ENCODE results near the gene HNRNPL.
"Not testable (repeated sequence)": the region's sequence is repeated elsewhere in the genome, so short reads cannot be mapped to it uniquely, and the experiment has no call there.

The HNRNPL gene

DNA sequence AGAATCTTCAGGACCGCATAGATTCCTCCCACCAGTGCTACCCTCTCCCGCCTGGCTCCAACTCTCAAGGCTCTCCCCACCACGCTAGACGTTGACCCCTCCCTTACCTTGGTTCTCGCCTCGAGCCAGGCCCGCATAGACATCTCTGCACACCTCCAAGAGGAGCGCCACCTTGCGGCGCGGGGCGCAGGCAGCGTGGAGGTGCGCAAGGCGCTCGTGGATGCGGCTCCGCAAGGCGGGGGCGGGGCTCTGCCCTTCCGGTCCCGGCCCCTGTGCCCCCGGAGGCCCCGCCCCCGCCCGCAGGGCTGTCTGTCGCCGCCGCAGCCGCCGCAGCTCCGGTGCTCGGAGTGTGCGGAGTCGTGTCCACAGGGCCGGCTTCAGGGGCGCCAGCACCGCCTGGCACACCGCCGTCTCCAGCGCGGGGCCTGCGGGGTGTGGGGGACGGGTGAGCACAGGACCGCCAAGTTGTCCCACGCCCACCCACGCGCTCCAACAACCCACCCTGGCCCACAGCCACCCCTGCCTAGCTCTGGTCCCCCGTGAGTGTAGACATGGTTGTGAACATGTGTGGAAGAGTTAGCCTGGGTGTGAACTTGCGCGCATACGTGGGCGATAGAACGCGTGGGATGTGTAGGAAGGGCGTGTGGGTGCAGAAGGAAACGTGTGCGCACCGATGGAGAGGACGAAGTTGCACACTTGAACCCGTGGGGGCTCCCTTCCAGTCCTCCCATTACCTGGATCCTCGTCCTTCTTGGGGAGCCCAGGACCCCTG lies 20.2 kb upstream of the HNRNPL start:
- peak; percentile 89 for DNase-seq (ENCODE audit: low spot score)

DNA sequence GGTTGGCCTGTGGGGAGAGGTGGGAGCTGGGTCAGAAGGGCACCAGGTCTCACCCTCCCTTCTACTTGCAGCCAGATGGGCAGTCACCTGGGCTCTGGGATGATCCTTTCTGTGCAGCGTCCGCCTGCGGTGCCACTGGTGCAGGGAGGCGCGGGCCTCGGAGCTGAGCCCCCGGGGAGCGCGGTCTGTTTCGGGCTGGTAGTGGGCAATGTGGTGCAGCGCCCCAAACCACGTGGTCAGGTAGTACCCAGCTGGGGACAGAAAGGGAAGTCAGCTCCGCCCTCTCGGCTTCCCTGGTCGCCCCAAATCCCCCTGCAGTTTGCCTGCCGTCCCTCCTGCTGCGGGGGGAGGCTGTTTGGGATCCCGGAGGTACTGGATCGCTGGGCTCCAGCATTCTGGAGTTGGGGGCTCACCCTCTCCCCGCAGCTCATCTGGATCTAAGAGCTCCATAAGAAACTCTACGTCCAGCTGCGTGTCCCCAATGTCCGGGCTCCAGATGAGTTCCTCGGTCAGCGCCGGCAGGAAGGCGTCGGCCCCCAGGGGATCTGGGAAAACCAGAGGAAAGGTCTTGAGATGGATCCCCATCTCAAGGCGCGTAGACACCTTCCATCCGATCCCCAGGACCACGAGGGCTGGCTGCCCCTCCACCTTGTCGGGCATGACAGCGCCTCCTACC lies 19.5 kb upstream of the HNRNPL start:
- no peak for DNase-seq (ENCODE audit: low spot score)

DNA sequence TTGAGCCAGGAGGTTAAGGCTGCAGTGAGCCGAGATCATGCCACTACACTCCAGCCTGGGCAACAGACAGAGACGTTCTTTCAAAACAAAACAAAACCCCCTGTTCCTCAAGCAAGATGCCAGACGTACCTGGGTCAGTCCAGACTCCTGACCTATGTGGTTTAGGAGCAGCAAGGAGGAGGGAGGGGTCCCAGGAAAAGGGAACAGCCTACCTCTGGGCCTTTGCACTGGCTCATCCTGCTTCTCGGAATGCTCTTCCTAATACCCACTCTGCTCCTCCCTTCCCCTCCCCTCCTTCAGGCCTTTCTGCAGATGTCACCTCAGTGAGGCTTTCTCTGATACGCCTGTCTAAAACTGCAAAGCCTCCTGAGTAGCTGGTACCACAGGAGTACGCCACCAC lies 18.8 kb upstream of the HNRNPL start:
- DNase-seq (ENCODE audit: low spot score) = no peak

DNA sequence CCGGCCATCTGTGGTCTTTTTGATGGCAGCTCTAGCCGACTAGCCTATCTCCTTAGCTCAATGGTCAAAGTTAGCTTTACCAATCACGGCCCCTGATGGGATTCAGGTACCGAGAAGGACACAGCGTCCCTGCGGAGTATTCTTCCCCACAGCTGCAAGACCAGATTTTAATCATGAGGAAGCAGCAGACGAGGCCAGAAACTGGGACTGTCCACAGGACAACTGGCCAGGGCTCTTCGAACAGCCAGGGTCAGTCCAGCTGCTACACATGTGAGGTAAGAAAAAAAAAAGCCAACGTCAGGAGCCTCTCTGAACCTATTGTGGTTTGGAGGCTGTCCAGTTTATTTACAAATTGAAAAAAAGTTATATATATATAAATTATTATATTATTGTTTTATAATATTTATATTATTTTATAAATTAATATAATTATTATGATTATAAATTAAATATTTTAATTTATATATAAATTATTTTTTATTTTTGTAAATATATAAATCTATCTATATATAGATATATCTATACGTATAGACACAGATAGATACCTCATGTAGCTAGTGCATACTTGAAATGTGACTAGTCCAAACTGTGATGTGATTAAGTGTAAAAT lies 17.5 kb upstream of the HNRNPL start:
- no peak for DNase-seq (ENCODE audit: low spot score)

DNA sequence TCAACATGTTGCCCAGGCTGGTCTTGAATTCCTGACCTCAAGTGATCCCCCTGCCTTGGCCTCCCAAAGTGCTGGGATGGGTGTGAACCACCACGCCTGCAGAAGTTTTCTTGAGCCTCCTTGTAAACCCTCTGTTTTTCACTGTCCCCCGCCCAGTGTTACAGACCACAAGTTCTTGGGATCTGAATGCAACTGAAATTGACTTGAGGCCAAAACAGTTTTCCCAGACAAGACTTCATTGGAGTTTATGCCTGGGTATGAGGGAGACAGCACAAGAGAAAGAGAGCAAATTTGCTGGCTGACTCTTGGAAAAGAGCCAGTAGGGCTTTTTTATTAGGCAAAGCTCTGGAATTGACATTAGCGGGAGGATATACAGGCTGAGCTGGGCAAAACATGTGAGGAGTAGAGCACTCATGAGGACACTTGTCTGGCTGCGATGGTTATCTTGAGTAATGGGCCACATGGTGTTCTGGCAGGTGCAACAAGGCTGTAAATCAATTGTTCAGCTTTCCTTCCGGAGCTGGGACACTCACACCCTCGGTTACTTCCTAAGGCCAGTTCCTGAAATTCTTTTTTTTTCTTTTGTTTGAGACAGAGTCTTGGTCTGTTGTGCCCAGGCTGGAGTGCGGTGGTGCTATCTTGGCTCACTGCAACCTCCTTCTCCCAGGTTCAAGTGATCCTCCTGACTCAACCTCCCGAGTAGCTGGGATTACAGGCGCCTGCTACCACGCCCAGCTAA lies 12.7 kb upstream of the HNRNPL start:
- no peak for DNase-seq (ENCODE audit: low spot score)

DNA sequence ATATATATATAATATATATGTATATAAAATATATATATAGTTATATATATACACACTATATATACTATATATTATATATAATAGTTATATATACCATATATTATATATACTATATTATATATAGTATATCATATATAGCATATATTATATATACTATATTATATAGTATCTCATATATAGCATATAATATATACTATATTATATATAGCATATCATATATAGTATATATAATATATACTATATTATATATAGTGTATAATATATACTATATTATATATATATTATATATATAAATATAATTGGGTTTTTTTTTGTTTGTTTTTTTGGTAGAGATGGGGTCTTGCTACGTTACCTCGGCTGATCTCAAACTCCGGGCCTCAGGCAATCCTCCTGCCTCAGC lies 11.6 kb upstream of the HNRNPL start:
- DNase-seq (ENCODE audit: low spot score) = no peak

DNA sequence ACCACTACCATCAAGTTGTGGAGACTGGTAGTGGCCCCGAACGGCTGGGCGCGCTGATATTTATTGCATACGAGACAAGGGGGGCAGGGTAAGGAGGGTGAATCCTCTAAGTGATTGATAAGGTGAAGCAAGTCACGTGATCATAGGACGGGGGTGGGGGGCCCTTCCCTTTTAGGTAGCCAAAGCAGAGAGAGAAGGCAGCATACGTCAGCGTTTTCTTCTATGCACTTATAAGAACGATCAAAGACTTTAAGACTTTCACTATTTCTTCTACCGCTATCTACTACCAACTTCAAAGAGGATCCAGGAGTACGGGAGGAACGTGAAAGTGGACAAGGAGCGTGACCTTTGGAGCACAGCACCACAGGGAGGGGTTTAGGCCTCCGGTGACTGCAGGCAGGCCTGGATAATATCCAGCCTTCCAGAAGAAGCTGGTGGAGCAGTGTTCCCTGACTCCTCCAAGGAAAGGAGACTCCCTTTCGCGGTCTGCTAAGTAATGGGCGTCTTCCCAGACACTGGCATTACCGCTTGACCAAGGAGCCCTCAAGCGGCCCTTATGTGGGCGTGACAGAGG lies 9.9 kb upstream of the HNRNPL start:
- not testable (repeated sequence) for DNase-seq (ENCODE audit: low spot score)

DNA sequence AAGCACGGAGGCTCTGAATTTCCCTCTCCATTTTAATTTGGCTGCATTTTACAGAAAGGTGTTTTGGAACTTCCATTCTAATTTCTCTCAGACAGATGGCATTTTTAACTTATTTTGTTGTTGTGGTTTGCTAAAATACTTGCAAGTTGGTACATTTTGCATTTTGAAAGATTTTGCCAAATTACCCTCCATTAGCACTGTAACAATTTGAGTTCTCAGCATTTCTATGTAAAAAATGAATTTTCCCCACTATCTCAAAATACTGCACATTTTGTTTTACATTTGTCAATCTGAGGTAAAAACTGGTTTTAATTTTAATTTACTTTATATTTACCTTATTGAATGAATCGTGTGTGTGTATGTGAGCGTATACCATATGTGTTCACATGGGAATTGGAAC lies 7.0 kb upstream of the HNRNPL start:
- no peak for DNase-seq (ENCODE audit: low spot score)

DNA sequence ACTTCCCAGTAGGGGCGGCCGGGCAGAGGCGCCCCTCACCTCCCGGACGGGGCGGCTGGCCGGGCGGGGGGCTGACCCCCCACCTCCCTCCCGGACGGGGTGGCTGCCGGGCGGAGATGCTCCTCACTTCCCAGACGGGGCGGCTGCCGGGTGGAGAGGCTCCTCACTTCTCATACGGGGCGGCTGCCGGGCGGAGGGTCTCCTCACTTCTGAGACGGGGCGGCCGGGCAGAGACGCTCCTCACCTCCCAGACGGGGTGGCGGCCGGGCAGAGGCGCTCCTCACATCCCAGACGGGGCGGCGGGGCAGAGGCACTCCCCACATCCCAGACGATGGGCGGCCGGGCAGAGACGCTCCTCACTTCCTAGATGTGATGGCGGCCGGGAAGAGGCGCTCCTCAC lies 6.0 kb upstream of the HNRNPL start:
- DNase-seq (ENCODE audit: low spot score) = not testable (repeated sequence)

DNA sequence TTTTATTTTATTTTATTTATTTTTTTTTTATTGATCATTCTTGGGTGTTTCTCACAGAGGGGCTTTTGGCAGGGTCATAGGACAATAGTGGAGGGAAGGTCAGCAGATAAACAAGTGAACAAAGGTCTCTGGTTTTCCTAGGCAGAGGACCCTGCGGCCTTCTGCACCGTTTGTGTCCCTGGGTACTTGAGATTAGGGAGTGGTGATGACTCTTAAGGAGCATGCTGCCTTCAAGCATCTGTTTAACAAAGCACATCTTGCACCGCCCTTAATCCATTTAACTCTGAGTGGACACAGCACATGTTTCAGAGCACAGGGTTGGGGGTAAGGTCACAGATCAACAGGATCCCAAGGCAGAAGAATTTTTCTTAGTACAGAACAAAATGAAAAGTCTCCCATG lies 5.2 kb upstream of the HNRNPL start:
- DNase-seq (ENCODE audit: low spot score) = not testable (repeated sequence)

DNA sequence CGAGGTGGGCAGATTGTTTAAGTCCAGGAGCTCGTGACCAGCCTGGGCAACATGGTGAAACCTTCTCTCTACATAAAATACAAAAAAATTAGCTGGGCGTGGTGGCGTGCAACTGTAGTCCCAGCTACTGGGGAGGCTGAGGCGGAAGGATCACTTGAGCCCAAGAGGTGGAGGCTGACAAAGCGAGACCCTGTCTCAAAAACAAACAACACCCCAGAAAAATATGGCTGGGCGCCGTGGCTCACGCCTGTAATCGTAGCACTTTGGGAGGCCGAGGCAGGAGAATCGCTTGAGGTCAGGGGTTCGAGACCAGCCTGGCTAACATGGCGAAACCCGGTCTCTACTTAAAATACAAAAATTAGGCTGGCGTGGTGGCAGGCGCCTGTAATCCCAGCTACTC lies 3.4 kb upstream of the HNRNPL start:
- DNase-seq (ENCODE audit: low spot score) = no peak

DNA sequence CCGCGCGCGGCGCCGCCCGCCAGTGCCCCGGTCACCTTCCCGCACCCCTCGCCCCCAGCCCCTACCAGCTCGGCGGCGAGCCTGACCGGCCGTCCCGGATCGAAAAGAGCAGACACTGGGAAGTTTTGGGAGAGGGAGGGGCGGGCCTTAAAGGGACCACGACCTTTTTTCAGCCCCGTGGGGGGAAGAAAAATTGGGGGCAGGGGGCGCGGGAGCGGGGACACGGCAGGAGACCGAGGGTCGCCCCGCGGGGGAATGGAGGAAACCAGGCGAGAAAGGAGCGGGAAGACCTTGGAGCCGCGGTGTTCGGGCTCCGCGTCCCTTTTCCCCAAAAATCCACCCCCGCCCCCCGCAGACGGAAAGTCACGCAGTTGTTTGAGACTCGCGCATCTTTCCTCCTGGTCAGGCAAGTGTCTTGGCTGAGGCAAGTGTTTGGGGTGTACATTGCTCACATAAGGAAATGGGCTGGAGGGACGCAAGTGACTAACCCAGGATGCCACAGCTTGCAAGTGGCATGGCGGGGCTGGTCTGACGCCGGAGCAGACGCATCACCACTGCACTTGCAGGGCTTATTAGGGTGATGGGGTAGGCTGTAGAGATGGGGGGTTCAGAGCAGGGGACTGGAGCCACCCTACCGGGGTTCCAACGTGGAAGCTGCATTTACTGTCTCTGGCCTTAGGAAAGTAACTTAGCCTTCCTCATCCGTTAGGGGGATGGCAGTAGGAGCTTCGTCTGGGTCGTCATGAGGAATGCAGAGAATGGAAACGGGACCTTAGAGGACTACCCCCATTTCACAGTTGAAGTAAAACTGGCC lies 2.7 kb upstream of the HNRNPL start:
- DNase-seq (ENCODE audit: low spot score) = peak; percentile 75

DNA sequence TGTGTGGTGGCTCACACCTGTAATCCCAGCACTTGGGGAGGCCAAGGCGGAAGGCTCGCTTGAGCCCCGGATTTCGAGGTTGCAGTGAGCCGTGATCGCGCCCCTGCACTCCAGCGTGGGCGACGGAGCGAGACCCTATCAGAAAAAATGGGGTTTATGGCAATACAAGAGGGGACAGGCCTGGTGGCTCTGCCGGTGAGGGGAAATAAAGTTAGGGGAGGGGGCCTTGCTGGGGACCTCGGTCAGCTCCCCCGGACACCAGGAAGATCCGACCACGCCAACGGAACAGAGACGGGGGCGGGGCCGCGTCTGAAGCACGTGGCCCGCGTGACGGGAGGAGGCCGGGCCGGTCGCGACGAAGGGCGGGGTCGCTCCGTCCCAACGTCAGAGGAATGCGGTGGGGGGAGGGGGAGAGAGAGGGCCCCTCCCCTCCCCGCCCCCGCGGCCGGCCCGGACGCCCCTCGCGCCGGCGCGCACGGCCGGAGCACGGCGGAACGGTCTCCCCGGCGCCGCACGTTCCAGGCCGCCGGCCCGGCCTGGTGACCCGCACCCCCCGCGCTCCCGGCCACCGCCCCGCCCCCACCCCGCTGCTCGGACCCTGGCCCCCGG lies 1.9 kb upstream of the HNRNPL start:
- DNase-seq (ENCODE audit: low spot score) = peak; percentile 96

DNA sequence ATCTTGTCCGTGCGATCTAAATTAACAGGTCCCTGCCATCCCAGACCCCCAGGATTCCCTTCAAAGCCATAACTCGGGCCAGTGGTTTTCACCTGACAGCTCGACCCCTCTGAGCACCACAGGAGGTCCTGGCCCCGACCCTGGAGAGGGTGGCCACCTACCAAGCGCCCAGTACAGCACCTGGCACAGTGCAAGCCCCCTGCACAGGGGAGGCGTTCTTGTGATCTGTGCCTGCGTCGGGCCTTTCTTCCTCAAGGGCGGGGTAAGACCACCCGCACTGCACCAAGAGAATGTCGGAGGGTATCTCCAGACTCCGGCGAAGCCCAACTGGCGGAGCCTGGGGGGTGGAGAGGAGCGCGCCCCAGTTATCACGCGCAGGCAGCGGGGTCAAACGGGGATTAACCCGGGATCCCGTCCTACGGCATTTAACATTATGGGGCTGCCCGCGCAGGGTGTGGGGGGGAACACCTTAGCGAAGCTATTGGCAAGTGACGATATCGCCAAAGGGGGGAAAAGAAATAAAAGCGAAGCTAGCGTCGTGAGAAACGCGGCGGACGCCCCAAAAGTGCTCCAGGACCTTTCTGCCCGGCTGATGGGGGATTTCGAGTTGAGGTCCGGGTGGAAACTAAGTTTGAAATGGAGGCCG lies 1.3 kb upstream of the HNRNPL start:
- DNase-seq (ENCODE audit: low spot score) = no peak

DNA sequence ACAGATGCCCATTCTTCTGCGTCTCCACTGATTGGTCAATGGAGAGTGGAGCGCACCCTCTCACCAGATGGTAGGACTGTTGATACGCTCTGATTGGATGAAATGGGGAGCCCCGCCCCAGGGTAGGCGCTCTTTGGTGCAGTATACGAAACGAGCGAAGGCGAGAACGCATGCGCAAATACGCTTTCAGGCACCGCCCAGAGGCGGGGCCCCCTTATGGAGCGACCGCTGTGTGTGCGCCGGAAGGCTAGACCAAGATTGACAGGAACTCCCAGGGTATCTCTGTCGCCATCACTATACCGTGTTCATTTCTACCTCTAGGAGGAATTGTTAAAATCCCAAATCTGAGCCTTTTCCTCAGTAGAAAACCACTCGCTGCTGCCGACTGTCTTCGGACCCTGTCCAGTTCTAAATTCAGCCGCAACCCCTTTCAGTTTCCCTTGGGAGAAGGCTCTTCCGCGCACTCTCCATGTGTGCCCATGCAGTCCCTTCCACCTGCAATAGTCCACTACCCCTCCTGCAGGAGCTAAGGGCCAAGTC lies 720 bp upstream of the HNRNPL start:
- DNase-seq (ENCODE audit: low spot score) = peak; percentile 99

DNA sequence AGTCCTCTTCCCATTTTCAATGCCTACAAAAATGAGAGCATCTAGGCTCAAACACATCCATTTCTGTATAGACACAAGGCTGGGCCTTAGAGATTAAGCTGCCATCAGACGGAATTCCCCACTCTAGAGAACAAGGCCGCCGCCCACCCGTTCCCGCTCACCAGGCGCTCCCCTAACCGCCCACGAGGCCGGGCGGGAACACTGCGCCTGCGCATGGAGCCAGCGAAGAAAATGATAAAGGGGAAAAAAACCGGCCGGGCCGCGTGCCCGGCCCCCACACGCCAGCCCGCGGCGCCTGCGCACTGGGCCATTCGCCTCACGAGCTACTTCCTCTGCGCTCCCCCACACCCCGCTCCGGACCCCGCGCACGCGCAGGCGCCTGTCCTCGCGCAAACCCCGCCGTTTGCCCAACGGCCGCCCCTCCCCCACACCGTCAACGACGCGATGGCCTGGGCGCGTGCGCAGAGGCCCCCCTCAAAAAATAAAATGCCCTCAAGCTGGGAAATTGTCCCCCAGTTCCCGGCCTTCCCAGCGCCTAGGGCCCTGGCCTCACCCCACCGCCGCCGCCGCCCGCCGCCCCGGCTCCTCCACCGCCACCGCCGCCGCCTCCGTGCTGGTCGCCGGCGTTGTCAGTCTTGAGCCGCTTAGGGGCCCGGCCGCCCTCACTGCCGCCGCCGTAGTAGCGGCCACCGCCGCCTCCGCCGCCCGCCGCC lies 483 bp downstream of the HNRNPL start:
- peak; percentile 99 for DNase-seq (ENCODE audit: low spot score)

DNA sequence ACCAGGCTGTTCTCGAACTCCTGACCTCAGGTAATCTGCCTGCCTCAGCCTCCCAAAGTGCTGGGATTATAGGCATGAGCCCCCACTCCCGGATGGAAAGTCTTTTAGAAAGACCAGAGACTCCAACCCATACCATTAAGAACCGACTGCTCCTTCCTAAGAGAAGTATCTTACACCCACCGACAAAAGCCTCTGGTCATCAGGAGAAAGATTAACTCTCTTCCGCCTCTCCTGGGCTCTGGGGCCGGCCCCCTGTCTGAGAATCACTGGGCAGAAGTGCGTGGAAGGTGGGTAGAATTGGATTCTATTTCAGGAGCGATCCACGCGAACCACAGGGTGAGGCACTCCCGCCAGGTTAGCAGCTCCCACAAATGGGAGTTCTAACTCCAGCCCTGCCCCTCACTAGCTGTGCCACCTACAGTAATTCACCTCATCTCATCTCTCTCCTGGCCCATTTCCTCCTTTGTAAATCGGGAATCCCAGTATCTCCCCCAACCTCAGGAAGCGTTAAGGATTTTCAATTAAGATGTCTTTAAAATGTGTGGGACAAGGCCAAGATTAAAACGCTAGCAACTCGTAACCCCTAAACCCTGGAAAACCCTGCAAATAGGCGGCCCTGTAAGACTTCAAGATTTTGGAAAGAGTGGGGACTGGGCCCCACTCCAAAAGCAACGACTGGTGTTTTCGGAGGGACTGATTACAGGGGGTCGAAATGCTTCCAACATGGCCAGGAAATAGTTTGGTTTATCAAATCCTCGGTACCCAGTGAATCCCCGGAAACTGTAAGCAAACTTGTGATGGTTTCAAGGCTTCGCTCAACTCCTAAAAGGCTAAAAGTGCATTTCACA lies 1.3 kb downstream of the HNRNPL start:
- DNase-seq (ENCODE audit: low spot score) = no peak

DNA sequence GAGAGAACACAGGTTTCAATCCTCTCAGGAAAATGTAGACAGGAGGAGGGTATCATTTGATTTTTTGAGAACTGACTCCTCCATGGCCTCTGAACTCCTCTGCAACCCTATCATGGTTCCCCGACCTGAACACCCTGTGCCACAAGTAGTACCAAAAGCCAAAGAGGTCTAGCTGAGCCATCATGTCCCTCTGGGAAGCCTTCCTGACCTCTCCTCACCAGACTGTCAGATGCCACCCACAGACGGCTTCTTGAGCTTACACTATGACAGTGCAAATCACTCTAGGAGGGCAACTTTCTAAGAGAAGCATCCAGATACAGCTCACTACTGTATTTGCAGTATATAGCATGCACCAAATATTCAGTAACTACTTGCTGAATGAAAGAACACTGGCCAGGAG lies 3.7 kb downstream of the HNRNPL start:
- no peak for DNase-seq (ENCODE audit: low spot score)

Data from AG08396 (cell line).